ENCODE measurements around the gene SLC2A2.

The SLC2A2 gene

GRCh38 chr3:171026597-171027293 is at the start of gene SLC2A2:
SLC2A2 (minus strand) TSS chr3:171026720; CDS start chr3:171026670, 50 bp downstream.
- DNase-seq = no peak

GRCh38 chr3:171072432-171072831 is 45.9 kb upstream of the SLC2A2 start:
- no peak for DNase-seq

GRCh38 chr3:171068658-171069057 is 42.1 kb upstream of the SLC2A2 start:
- no peak for DNase-seq

DNA sequence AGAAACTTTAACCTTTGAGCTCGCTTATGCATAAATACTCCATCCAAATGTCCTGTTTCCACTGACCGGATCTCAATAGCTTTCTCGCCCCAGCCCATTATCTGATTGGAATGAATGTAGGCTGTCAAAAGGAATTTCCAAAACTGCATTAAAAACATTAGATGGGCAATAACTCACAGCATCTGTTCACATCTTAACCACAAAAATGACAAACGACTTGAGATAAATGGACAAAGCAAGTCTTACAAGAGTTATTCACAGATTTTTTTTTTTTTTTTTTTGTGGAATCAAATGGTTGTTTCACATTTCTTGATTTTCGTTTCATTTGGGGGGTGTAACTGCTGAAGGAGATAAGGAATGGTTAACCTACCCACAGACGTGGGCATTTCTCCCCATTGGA is 39.7 kb upstream of the SLC2A2 start:
- DNase-seq = no peak

DNA sequence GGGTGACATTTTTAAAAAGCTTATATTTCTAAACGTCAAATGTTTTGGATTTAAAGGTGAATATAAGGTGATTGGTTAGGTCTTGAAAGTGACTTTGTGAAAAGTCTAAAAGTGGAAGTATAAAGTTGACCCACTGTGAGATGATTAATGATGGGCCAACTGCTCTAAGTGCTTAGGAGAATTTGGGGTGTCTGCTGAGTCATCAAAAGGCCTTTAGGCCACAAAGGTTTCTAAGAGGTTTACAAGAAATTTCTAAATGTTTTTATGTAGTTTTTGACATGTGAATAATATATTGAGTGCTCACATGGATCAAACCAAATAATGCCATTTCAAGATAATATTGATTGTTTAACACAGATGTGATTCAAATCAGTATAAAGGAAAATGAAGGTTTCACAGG is 39.2 kb upstream of the SLC2A2 start:
- DNase-seq = no peak

GRCh38 chr3:171064461-171064860 is 37.9 kb upstream of the SLC2A2 start:
- DNase-seq = no peak

DNA sequence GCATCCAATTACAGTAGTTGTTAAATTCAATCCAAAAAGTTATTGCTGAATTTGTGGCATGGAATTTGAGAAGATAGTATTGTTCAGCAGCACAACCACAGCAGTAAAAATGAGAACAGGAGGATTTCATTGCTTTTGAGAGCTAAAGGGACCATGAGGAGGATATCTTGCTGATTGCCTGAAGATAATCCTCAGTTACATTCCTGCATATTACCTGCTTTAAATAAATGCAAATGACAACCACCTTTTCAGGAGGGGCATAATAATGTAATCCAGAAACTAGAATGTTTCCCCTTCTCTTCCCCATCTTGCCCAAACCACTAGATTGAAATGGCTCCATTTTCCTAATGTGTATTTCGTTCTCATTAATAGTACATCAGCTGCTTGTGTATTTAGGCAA is 35.2 kb upstream of the SLC2A2 start:
- DNase-seq = no peak

DNA sequence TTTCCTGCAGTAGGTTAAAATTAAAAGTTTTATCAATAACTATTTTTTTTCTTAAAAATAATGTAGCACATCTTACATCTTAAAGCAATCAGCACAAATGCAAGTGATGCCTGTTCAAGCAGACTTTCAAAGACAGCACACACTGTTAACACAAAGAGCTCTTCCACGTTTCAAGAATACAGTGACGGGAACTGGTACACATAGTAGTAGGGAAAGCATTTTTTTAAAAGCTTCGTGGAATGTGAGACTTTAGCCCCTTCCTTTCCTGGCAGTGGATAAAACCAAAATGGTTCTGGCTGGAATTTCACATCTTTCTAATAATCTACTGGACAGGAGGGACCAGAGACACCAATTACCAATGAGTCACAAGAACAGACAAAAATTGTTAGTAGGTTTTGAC is 33.5 kb upstream of the SLC2A2 start:
- DNase-seq = no peak

DNA sequence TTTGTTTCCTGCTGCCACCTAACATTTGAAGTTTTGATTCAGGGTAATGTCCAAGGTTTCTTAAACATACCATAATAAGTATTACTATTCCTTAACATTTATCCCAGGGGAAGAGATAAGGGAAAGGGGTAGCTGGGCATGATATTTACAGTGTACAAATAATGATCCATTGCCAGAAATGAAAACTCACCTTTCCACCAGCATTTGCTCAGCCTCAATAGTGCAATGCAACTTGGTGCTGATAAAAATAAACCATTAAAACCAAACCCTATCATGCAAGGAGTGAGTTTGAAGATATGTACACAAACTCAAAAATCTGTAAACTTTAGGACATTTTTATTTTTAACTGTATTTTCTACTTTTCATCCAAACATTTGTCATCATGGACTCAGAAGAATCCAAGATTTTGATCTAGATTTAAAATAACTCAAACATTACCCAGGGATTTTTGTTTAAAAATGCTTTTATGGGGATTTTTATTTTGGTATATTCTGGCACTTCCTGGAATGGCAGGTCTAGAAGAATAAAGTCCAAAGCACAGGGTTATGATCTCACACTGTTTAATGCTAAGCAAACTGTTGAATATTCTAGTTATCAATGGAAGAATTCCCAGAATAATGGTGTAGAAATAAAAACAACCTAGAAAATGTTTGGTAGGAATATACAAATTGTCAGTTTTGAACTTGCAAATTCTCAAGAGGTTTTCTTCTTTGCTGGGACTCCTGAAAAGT is 32.5 kb upstream of the SLC2A2 start:
- DNase-seq = no peak

DNA sequence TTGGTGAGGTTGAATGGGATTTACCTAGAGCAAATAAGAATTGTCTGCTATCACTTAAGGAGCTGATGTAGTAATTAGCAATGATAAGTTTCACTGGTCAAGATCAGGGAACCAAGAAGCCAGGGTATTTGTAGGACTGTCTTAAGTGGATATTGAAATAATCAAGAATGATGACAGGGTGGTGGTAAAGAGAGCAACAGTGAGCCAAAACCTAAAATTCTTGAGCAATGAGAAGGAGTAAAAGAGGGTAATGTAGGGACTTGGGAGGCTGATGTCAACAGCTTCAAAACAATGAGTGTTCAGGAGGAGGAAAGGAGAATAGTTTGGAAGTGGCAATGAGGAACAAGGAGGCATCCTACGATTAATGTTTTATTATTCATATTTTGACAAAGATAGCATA is 31.5 kb upstream of the SLC2A2 start:
- DNase-seq = no peak

DNA sequence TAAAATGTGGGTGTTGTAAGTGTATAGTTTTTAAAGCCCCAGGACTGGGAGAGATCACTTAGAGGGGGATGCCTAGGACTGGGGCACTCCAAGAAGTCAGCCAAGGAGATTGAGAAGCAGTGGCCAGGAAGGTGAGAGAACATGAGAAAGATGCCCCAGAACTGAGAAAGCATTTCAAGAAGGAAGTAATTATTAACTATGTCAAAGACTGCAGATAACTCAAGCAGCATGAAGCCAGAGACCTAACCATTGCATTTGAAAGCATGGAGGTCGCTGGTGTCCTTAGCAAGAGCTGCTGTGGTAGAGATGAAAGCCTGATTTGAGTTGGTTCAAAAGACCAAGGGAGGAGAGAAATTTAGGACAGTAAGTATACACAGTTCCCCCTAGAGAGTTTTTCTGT is 30.6 kb upstream of the SLC2A2 start:
- DNase-seq = no peak

DNA sequence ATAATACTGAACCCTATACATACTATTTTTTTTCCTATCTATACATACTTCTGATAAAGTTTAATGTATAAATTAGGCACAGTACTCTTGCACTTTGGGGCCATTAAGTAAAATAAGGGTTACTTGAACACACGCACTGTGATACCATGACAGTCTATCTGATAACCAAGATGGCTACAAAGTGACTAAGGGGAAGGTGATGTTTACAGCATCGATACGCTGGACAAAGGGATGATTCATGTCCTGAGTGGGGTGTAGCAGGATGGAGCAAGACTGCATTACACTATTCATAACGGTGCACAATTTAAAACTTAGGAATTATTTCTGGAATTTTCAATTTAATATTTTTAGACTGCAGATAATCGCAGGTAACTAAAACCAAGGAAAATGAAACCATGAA is 30.0 kb upstream of the SLC2A2 start:
- DNase-seq = no peak

- no peak for DNase-seq
Measured at GRCh38 chr3:171055336-171056178, 29.0 kb upstream of the SLC2A2 start.

DNA sequence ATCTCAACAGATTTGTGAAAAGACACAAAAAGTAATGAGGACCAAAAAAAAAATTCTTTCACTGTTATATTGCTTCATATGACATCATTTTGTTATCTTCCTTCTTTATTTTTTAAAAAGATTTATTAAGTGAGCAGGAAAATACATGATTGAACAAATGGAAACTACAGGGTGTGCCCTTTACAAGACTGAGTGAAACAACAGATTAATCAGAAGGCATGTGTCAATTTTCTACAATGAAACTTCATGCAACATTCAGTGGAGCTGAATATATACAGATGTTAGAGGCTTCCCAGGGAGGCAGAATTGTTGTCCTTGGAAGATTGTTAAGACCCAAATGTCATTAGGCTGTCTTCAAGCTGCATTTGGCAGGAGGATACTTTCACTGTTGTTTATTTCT is 28.4 kb upstream of the SLC2A2 start:
- DNase-seq = no peak

GRCh38 chr3:171054231-171054630 is 27.7 kb upstream of the SLC2A2 start:
- DNase-seq = no peak

GRCh38 chr3:171049861-171050444 is 23.4 kb upstream of the SLC2A2 start:
- DNase-seq = peak; percentile 70

- no peak for DNase-seq
Measured at GRCh38 chr3:171046760-171047159, 20.2 kb upstream of the SLC2A2 start.

DNA sequence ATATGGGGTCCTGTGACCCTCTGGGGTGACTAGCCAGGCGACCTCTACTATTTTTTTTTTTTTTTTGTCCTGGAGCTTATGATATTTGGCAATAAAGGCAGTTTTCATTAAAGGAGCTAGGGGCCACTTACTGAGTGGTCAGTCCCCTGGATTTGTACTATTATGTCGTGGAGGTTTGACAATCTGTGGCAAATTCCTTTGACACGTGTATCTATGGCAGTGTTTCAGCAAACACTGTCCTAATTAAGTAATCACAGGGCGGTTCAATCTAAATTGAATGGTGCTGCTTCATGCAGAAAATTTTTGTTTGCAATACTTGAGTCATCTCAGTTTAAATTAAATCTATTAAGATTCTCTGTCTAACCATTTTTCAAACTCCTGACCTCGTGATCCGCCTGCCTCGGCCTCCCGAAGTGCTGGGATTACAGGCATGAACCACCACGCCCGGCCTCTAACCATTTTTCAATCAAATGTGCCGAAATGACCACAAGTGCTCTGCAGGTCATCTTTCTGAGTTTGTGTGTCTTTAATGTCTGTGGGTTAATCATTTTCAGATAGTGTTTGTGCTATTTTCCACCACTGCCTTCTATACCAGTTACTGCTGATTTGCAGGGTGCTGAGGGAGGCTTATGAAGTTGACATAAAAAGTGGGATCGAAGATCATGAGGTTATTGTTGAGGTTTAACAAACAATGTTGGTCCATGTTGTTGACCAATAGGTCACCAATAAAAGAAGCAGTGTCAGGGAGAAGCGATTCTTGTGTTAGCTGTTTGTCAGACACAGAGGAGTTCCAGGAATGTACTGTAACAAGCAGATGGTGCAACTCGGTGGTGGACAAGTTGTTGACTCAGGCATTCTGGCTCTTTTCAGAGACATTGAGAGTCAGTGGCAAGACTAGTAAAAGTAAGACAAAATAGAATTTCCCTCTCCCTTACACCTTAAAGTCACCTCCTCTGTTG is 18.6 kb upstream of the SLC2A2 start:
- DNase-seq = no peak

- no peak for DNase-seq
Measured at GRCh38 chr3:171044384-171044783, 17.9 kb upstream of the SLC2A2 start.

GRCh38 chr3:171039674-171040073 is 13.2 kb upstream of the SLC2A2 start:
- no peak for DNase-seq

DNA sequence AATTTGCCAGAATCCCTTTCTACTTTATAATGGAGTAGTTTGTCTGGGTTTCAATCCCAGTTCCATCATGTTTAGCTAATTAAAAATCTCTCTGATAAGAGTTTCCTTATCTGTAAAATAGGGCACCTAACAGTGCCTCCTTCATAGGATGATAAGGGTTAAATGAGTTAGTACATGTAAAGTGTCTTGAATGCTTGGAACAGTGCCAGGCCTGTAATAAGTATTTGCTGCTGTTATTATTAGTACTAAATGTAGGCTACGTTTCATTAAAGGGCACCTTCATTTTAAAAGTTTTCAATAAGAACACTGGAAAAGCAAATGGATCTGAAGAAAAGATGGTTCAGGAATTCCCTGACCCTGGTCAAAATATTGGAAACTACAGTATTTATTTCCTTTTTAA is 11.8 kb upstream of the SLC2A2 start:
- DNase-seq = no peak

- DNase-seq = no peak
Measured at GRCh38 chr3:171028779-171029232, 2.3 kb upstream of the SLC2A2 start.
